Activated B cell treated with CpG ODN at 0.5 μM for 24 hours (primary cell): Measurements from ENCODE around the gene C1QA. TPM values are rescaled to one million over a fixed set of nuclear protein-coding genes. Genes with fewer than 3 reads are reported as not detected.

Experiments used
- ATAC-seq: fragments of 200-7000 bp; cut with Tn5 transposase; one replicate; pipeline ENCODE4 v1.10.0; 2021; ENCODE audit warnings: low read depth, mild to moderate bottlenecking, moderate library complexity
- CTCF ChIA-PET: fragments of 350-600 bp; sonication (Branson Sonifier 250); formaldehyde crosslinking; loops from one replicate; lab custom pipeline; 2021; ENCODE audit warnings: antibody characterized with exemption; lab: Charles Lee
- POLR2A ChIA-PET: fragments of 350-600 bp; sonication (Branson Sonifier 250); formaldehyde crosslinking; loops from one replicate; lab custom pipeline; 2021; ENCODE audit warnings: antibody characterized with exemption; lab: Charles Lee
- DNase-seq: peaks from one replicate; pipeline ENCODE4 v3.0.0; 2022
- H3K27ac Mint-ChIP-seq: one replicate; pipeline ENCODE4 v1.8.0; 2020; ENCODE audit warnings: mixed read lengths
- H3K27me3 Mint-ChIP-seq: one replicate; pipeline ENCODE4 v1.8.0; 2021; ENCODE audit warnings: mixed read lengths
- H3K36me3 Mint-ChIP-seq: one replicate; pipeline ENCODE4 v1.8.0; 2021; ENCODE audit warnings: low read depth, mixed read lengths
- H3K4me1 Mint-ChIP-seq: one replicate; pipeline ENCODE4 v1.8.0; 2021; ENCODE audit warnings: mixed read lengths
- H3K4me3 Mint-ChIP-seq: one replicate; pipeline ENCODE4 v1.8.0; 2020; ENCODE audit warnings: mild to moderate bottlenecking, mixed read lengths
- H3K9me3 Mint-ChIP-seq: one replicate; pipeline ENCODE4 v1.8.0; 2020; ENCODE audit warnings: mixed read lengths
- intact Hi-C: fragments of 100-400 bp; cut with micrococcal nuclease; formaldehyde crosslinking; loops from one replicate; pipeline ENCODE4 v1.15.1; 2024
- total RNA-seq: library from RNA; stranded (reverse); gene quantifications from 2 replicates; pipeline ENCODE4 v1.2.3, GENCODE V29; 2022
- TF ChIP-seq, protein P1 (sequence below): fragments of 200-600 bp; IDR thresholded peaks from one replicate; pipeline ENCODE4 v1.8.0; 2022; ENCODE audit warnings: antibody characterized with exemption, mild to moderate bottlenecking

C1QA gene
- total RNA-seq, 1 donor from 2014 or later, result not detected

DNA sequence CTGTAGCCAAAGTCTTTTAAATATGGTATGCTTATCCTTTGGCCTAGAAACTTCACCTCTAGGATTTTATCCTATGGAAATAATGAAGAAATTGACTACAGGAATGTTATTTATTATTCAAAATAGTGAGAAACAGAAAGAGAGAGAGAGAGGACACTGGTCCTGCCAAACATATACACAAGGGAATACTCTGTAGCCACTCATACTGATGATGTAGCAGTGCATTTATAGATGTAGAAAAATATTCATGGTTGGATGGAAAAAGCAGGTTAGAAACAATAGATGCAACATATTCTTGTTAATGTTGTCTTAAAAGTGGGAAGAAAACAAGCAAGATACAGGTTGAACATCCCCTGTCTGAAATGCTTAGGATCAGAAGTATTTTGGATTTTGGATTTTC is 52.0 kb downstream of the C1QA start:
- Mint-ChIP-seq H3K36me3 (no peaks in the 10 kb centered on the region), H3K27ac (no peak overlapping the region), H3K4me3 (no peak overlapping the region), H3K4me1 (no peaks in the 10 kb centered on the region), H3K9me3 (no peaks in the 10 kb centered on the region), H3K27me3 (peaks cover 24% of the 10 kb centered on the region)
- CTCF ChIA-PET, result no interaction called here
- no peak for DNase-seq
- TF ChIP-seq, protein P1, sequence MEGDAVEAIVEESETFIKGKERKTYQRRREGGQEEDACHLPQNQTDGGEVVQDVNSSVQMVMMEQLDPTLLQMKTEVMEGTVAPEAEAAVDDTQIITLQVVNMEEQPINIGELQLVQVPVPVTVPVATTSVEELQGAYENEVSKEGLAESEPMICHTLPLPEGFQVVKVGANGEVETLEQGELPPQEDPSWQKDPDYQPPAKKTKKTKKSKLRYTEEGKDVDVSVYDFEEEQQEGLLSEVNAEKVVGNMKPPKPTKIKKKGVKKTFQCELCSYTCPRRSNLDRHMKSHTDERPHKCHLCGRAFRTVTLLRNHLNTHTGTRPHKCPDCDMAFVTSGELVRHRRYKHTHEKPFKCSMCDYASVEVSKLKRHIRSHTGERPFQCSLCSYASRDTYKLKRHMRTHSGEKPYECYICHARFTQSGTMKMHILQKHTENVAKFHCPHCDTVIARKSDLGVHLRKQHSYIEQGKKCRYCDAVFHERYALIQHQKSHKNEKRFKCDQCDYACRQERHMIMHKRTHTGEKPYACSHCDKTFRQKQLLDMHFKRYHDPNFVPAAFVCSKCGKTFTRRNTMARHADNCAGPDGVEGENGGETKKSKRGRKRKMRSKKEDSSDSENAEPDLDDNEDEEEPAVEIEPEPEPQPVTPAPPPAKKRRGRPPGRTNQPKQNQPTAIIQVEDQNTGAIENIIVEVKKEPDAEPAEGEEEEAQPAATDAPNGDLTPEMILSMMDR, result no peak
- intact Hi-C loops, result no loop called here
- ATAC-seq, result no peak
- POLR2A ChIA-PET, result no interaction called here

Other genes starting within 250 kb of the C1QA start
- gene ZBTB40, start 184.8 kb upstream of the C1QA start, total RNA-seq, result 32.5 and 36.2 TPM in 2 replicates
- gene EPHA8, start 73.1 kb upstream of the C1QA start, total RNA-seq, result not detected in 2 replicates
- gene C1QC, start 7.0 kb downstream of the C1QA start, total RNA-seq, result not detected in 2 replicates
- gene C1QB, start 16.6 kb downstream of the C1QA start, total RNA-seq, result not detected in 2 replicates
- gene EPHB2, start 74.2 kb downstream of the C1QA start, total RNA-seq, result 0.13 and 0.37 TPM in 2 replicates